PC-9 (cell line): ENCODE data around the gene GPER1. TPM values are rescaled to one million over a fixed set of nuclear protein-coding genes. Genes with fewer than 3 reads are reported as not detected.

Experiments
- BruUV-seq: library from RNA; stranded (reverse); fragments of 400-500 nt; replicated peaks from 2 replicates; lab custom pipeline; 2021; lab: Mats Ljungman, UMichigan
- CTCF ChIA-PET: fragments of 300-600 bp; sonication (Branson Sonifier 250); formaldehyde crosslinking; loops from one replicate; lab custom pipeline; 2022; ENCODE audit warnings: antibody characterized with exemption; lab: Charles Lee
- POLR2A ChIA-PET: fragments of 300-600 bp; sonication (Branson Sonifier 250); formaldehyde crosslinking; loops from one replicate; lab custom pipeline; 2022; ENCODE audit warnings: antibody characterized with exemption; ENCODE audit not compliant: unreplicated experiment; lab: Charles Lee
- DNase-seq, 2 experiments: peaks; one replicate each; pipeline versions ENCODE4 v3.0.0 to v3.0.0-alpha.2; 2015 to 2022; ENCODE audit warnings: mixed read lengths in 1 of 2
- H2AFZ ChIP-seq: fragments of 200-600 bp; sonication (generic); 2 replicates; pipeline ENCODE4 v1.8.1; 2017; ENCODE audit warnings: antibody characterized with exemption
- H3F3A ChIP-seq: fragments of 200-600 bp; sonication (generic); 2 replicates; pipeline ENCODE4 v1.8.1; 2017; ENCODE audit warnings: antibody characterized with exemption, mild to moderate bottlenecking, low read depth; ENCODE audit not compliant: insufficient read depth
- H3K27ac ChIP-seq: fragments of 200-600 bp; sonication (generic); 2 replicates; pipeline ENCODE4 v1.6.1; 2016; ENCODE audit warnings: mixed run types
- H3K27me3 ChIP-seq: fragments of 200-600 bp; sonication (generic); 2 replicates; pipeline ENCODE4 v1.6.1; 2016; ENCODE audit warnings: low read depth, mixed run types; ENCODE audit not compliant: insufficient read depth
- H3K36me3 ChIP-seq: fragments of 200-600 bp; sonication (generic); 2 replicates; pipeline ENCODE4 v1.6.1; 2016; ENCODE audit warnings: low read depth, mixed run types
- H3K4me1 ChIP-seq: fragments of 200-600 bp; sonication (generic); replicated peaks from 2 replicates; pipeline ENCODE4 v1.6.1; 2016; ENCODE audit warnings: mixed run types; ENCODE audit not compliant: insufficient read depth
- H3K4me2 ChIP-seq: fragments of 200-600 bp; sonication (generic); 2 replicates; pipeline ENCODE4 v1.6.1; 2017; ENCODE audit warnings: mixed run types
- H3K4me3 ChIP-seq: fragments of 200-600 bp; sonication (generic); 2 replicates; pipeline ENCODE4 v1.6.1; 2016; ENCODE audit warnings: mixed run types
- H3K79me2 ChIP-seq: fragments of 200-600 bp; sonication (generic); 2 replicates; pipeline ENCODE4 v1.6.1; 2017; ENCODE audit warnings: low read depth, mixed run types
- H3K9me2 ChIP-seq: fragments of 200-600 bp; sonication (generic); 2 replicates; pipeline ENCODE4 v1.8.1; 2017; ENCODE audit warnings: mild to moderate bottlenecking; ENCODE audit not compliant: insufficient read depth
- H3K9me3 ChIP-seq: fragments of 200-600 bp; sonication (generic); 2 replicates; pipeline ENCODE4 v1.8.1; 2016; ENCODE audit warnings: low read depth; ENCODE audit not compliant: insufficient read depth
- H4K20me1 ChIP-seq: fragments of 200-600 bp; sonication (generic); 2 replicates; pipeline ENCODE4 v1.8.1; 2017; ENCODE audit not compliant: insufficient read depth
- EZH2 ChIP-seq: fragments of 200-600 bp; sonication (generic); IDR thresholded peaks from 2 replicates; pipeline ENCODE4 v1.8.0; 2017; ENCODE audit warnings: antibody characterized with exemption, low read depth
- intact Hi-C: fragments of 100-400 bp; cut with micrococcal nuclease; formaldehyde crosslinking; loops from one replicate; pipeline ENCODE4 v1.10.0; 2022; ENCODE audit not compliant: unreplicated experiment
- total RNA-seq: library from RNA; stranded (reverse); gene quantifications from 2 replicates; pipeline ENCODE4 v1.2.3, GENCODE V29; 2021
- TF ChIP-seq, protein P1 (sequence below): fragments of 200-600 bp; sonication (generic); conservative IDR thresholded peaks from 2 replicates; pipeline ENCODE4 v1.6.1; 2017; ENCODE audit warnings: mixed run types, antibody characterized with exemption, mild to moderate bottlenecking, moderate library complexity

GPER1 gene
- total RNA-seq, 1 experiment from 2014 or later: 0.37 TPM

DNA sequence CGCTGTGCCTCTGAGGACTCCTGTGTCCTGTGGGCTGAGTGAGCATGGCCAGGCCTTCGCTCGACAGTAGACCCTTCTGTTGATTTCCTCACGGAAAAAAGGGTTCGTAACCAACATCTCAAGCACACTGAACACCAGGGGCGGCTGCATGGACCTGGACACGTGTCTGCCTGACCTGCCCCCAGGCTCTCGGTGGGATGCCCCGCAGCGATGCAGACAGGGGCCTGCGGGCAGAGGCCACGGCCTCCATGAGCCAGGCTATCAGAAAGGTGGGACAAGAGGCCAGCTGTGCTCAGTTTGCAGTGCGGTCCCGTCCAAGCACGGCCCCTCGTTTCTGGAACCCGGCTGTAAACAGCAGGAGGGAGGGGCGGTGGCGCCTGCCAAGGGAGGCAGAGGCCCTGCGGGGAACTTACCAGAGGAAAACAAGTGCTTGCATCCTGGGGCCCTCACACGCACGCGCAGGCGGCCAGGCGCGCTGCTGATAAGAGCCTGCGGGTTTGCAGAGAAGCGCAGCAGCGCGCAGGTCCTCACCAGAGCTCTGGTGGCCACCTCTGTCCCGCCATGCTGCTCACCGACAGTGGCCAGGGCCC, 33.0 kb upstream of the GPER1 start:
- POLR2A ChIA-PET: no interaction called here
- Histone ChIP-seq H3F3A (peaks cover 5% of the 10 kb centered on the region; the same call in 1 of the 2 replicates), H4K20me1 (no peaks in the 10 kb centered on the region; the same call in 1 of the 2 replicates), H3K27me3 (no peaks in the 10 kb centered on the region), H3K4me3 (no peak overlapping the region), H2AFZ (no peak overlapping the region), H3K79me2 (no peaks in the 10 kb centered on the region), H3K27ac (no peak overlapping the region), H3K36me3 (no peaks in the 10 kb centered on the region), H3K4me1 (no peaks in the 10 kb centered on the region), H3K4me2 (no peak overlapping the region), H3K9me3 (no peaks in the 10 kb centered on the region), H3K9me2 (no peaks in the 10 kb centered on the region)
- no TSS peak for BruUV-seq
- CTCF ChIA-PET: no interaction called here
- intact Hi-C loops: no loop called here
- no peak for DNase-seq
- TF ChIP-seq, protein P1, sequence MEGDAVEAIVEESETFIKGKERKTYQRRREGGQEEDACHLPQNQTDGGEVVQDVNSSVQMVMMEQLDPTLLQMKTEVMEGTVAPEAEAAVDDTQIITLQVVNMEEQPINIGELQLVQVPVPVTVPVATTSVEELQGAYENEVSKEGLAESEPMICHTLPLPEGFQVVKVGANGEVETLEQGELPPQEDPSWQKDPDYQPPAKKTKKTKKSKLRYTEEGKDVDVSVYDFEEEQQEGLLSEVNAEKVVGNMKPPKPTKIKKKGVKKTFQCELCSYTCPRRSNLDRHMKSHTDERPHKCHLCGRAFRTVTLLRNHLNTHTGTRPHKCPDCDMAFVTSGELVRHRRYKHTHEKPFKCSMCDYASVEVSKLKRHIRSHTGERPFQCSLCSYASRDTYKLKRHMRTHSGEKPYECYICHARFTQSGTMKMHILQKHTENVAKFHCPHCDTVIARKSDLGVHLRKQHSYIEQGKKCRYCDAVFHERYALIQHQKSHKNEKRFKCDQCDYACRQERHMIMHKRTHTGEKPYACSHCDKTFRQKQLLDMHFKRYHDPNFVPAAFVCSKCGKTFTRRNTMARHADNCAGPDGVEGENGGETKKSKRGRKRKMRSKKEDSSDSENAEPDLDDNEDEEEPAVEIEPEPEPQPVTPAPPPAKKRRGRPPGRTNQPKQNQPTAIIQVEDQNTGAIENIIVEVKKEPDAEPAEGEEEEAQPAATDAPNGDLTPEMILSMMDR: no peak
- no peak for TF ChIP-seq EZH2

DNA sequence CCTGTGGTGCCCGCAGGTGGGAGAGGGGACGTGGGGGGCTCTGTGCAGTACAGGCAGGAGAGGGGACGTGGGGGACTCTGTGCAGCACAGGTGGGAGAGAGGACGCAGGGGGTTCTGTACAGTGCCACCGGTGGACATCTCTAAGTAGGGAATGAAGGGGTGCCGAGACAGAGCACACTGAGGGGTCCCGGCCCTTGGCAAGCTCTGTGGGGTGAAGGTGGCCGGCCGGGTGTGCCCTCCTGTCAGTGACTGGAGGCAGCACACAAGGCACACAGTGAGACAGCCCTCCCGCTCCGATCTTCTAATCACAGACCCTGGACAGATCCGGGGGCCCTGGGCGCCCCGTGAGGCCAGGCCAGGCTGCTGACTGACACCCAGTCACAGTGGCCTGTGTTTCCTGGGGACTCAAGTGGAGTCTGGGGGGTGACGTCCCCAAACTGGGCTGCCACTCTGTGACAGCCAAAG, 32.4 kb upstream of the GPER1 start:
- ChIA-PET POLR2A (no interaction called here), CTCF (interaction anchor here (1.3 kb wide), 1 partner anchor 11 kb away, joined by 4 read pairs; no protein-coding TSS in a partner anchor)
- Histone ChIP-seq H3K4me2 (no peak overlapping the region), H3F3A (peaks cover 5% of the 10 kb centered on the region; the same call in 1 of the 2 replicates), H3K27ac (no peak overlapping the region), H3K4me3 (no peak overlapping the region), H2AFZ (no peak overlapping the region), H3K36me3 (no peaks in the 10 kb centered on the region), H3K4me1 (no peaks in the 10 kb centered on the region), H3K9me3 (no peaks in the 10 kb centered on the region), H3K9me2 (no peaks in the 10 kb centered on the region), H3K27me3 (no peaks in the 10 kb centered on the region), H4K20me1 (no peaks in the 10 kb centered on the region; the same call in 1 of the 2 replicates), H3K79me2 (no peaks in the 10 kb centered on the region)
- TF ChIP-seq EZH2: no peak
- TF ChIP-seq, protein P1: no peak
- BruUV-seq: no TSS peak
- DNase-seq: no peak
- intact Hi-C loops: no loop called here

DNA sequence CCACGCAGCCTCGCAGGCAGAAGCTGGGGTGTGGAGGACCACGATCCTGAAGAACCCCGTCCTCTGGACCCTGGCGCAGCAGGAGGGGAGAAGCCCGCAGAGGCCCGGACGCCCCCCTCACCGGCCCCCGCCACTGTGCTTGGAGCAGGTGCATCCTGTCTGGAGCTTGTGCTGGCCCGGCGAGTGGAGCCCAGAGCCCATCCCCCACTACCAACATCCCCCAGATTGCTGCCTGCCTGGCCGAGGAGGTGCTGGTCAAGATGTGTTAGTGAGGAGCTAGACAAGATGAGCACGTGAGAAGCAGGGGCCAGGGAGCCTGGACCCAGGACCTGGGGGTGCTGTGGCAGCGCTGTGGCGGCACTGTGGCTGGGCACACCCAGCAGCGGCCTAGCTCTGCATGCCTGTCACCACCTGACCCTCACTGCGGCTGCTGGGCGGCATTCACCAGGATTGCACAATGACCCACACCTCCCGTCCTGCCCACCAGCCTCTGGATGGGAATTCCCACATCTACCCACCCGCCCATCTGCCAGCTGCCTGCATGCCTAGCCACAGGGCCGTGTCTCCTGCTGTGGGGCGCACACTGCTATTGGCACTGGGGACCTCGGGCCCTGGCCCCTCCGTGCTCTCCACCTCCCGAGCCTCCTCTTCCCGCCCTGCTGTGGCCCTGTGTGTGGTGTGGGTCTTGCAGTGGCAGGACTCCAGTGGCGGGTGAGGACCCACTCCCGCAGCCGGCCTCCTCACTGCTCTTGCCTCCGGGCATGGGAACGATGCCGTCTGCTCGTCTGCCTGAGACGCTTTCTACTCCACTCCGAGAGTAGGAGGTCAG, 31.7 kb upstream of the GPER1 start:
- Histone ChIP-seq H3K27ac (no peak overlapping the region), H3K27me3 (no peaks in the 10 kb centered on the region), H4K20me1 (no peaks in the 10 kb centered on the region; the same call in 1 of the 2 replicates), H3F3A (peaks cover 5% of the 10 kb centered on the region; the same call in 1 of the 2 replicates), H3K36me3 (no peaks in the 10 kb centered on the region), H3K4me1 (no peaks in the 10 kb centered on the region), H3K9me3 (no peaks in the 10 kb centered on the region), H3K4me3 (no peak overlapping the region), H2AFZ (no peak overlapping the region), H3K79me2 (no peaks in the 10 kb centered on the region), H3K4me2 (no peak overlapping the region), H3K9me2 (no peaks in the 10 kb centered on the region)
- POLR2A ChIA-PET: interaction anchor here (0.6 kb wide), 1 partner anchor 9 kb away, joined by 4 read pairs; no protein-coding TSS in a partner anchor
- CTCF ChIA-PET: interaction anchor here (1.3 kb wide), 1 partner anchor 11 kb away, joined by 4 read pairs; no protein-coding TSS in a partner anchor
- BruUV-seq: no TSS peak
- intact Hi-C loops: no loop called here
- no peak for TF ChIP-seq EZH2
- TF ChIP-seq, protein P1: no peak
- peak in 1 of 2 experiments; percentile 74 for DNase-seq
